SJCRH30 (cell line): ENCODE data around the gene TMEM237. TPM values are rescaled to one million over a fixed set of nuclear protein-coding genes. Genes with fewer than 3 reads are reported as not detected.
"Not testable (repeated sequence)": the region's sequence is repeated elsewhere in the genome, so short reads cannot be mapped to it uniquely, and the experiment has no call there.

Source experiments
- DNase-seq, 2 experiments: peaks; one replicate each; pipeline ENCODE4 v3.0.0-alpha.2; 2015 to 2020
- H3K27ac ChIP-seq: fragments of 250-450 bp; sonication (Bioruptor Pico); 2 replicates; pipeline ENCODE4 v1.5.1; 2020; ENCODE audit warnings: mild to moderate bottlenecking, moderate library complexity
- H3K27me3 ChIP-seq: fragments of 250-450 bp; sonication (Bioruptor Pico); 2 replicates; pipeline ENCODE4 v1.5.1; 2020; ENCODE audit warnings: mild to moderate bottlenecking, moderate library complexity
- H3K36me3 ChIP-seq: fragments of 250-450 bp; sonication (Bioruptor Pico); 2 replicates; pipeline ENCODE4 v1.5.1; 2020; ENCODE audit warnings: mild to moderate bottlenecking, moderate library complexity
- H3K4me1 ChIP-seq: fragments of 250-450 bp; sonication (Bioruptor Pico); 2 replicates; pipeline ENCODE4 v1.5.1; 2020; ENCODE audit warnings: mild to moderate bottlenecking, moderate library complexity
- H3K4me3 ChIP-seq: fragments of 250-450 bp; sonication (Bioruptor Pico); 2 replicates; pipeline ENCODE4 v1.5.1; 2020; ENCODE audit warnings: mild to moderate bottlenecking, moderate library complexity
- H3K9me3 ChIP-seq: fragments of 250-450 bp; sonication (Bioruptor Pico); replicated peaks from 2 replicates; pipeline ENCODE4 v1.5.1; 2020; ENCODE audit warnings: mild to moderate bottlenecking, moderate library complexity
- total RNA-seq: library from RNA; depleted of rRNA; stranded (reverse); fragments of >200 nt; shearing (Covaris generic); gene quantifications from 2 replicates; pipeline ENCODE4 v1.2.3, GENCODE V29; 2014; rRNA removed

Gene TMEM237
- total RNA-seq = 51.7 and 55.1 TPM in 2 replicates

- H3K27me3 ChIP-seq = no peaks in the 10 kb centered on the region
- H3K36me3 ChIP-seq = 0 out of 2 replicates have a peak, but pooled peaks cover 2% of the 10 kb centered on the region
- H3K9me3 ChIP-seq = no peaks in the 10 kb centered on the region
- H3K27ac ChIP-seq = peak within 1 kb of the TSS; percentile 85
- H3K4me3 ChIP-seq = peak within 1 kb of the TSS; percentile 76
- H3K4me1 ChIP-seq = no peaks in the 10 kb centered on the region
- DNase-seq = peak; percentile 65 to 67
These were observed at the start of gene TMEM237 for GRCh38 chr2:201643216-201643890. Gene TMEM237 (minus strand): TSS chr2:201643503. CDS start chr2:201643400, 103 bp downstream.

- Histone ChIP-seq H3K9me3 (no peaks in the 10 kb centered on the region), H3K4me1 (no peaks in the 10 kb centered on the region), H3K36me3 (no peaks in the 10 kb centered on the region), H3K27ac (no peak overlapping the region), H3K4me3 (no peak overlapping the region), H3K27me3 (no peaks in the 10 kb centered on the region; the same call in 1 of the 2 replicates)
- DNase-seq = no peak
These were observed 41.9 kb upstream of the TMEM237 start for GRCh38 chr2:201685156-201685555.

- Histone ChIP-seq H3K4me3 (no peak overlapping the region), H3K36me3 (no peaks in the 10 kb centered on the region), H3K27ac (no peak overlapping the region), H3K4me1 (no peaks in the 10 kb centered on the region), H3K27me3 (no peaks in the 10 kb centered on the region; the same call in 1 of the 2 replicates), H3K9me3 (no peaks in the 10 kb centered on the region)
- peak; percentile 14 to 36 for DNase-seq
These were observed 37.4 kb upstream of the TMEM237 start for GRCh38 chr2:201680743-201681142.

DNA sequence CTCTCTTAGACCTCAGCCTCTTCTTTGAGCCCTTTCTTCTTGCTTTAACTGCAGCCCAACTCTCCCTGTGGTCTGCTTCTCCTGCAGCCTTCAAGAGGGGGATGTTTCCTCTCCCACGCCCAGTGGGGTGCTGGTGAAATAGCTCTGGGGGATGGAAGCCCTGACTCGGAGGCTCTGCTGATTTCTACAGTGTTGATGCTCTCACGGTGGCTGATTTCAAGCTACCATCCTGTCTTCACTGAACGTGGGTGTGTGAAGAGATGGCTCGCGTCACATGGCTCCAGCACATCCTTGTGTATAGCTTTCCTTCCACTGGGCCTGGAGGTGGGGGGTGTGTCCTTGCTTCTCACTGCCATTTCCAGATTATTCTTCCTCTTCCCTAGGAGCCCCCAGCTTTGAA lies 35.1 kb upstream of the TMEM237 start:
- Histone ChIP-seq H3K4me1 (no peaks in the 10 kb centered on the region), H3K9me3 (no peaks in the 10 kb centered on the region), H3K27me3 (no peaks in the 10 kb centered on the region; the same call in 1 of the 2 replicates), H3K27ac (no peak overlapping the region), H3K36me3 (no peaks in the 10 kb centered on the region), H3K4me3 (no peak overlapping the region)
- DNase-seq = no peak

DNA sequence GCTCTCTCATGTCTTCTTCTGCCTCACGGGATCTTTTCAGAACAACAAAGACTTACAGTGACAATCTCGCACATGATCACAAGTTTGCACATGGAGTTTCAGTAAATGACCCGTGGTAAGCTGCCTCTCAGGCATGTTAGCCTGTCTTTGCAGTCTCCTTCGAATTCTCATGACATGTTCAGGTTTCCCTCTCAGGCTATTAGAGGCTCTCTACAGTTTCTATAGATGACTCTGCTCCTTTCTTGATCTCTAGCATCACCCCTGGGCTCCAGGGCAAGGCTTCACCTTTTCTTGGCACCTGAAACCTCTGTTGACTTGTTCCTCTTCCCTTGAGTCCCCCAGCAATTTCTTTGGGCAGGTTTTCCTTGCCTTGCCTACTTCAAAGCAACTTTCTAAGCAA lies 32.2 kb upstream of the TMEM237 start:
- no peaks in the 10 kb centered on the region for H3K36me3 ChIP-seq
- H3K27ac ChIP-seq = no peak overlapping the region
- H3K9me3 ChIP-seq = no peaks in the 10 kb centered on the region
- H3K27me3 ChIP-seq = no peaks in the 10 kb centered on the region
- H3K4me3 ChIP-seq = no peak overlapping the region
- no peaks in the 10 kb centered on the region for H3K4me1 ChIP-seq
- DNase-seq = no peak

DNA sequence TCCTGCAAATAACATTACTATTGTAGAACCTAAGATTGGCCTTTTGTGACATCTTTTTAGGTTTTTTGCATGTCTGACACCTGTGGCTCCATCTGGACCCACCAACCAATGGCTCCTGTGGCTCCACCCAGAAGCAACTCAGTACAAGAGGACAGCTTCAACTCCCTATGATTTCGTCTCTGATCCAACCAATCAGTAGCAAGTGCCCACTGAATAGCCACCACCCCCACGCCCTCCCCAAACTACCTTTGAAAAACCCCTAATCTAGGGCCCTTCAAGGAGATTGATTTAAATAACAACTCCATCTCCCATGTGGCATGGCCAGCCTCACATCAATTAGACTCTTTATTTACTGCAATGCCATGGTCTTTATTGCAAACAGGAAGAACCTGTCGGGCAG lies 31.5 kb upstream of the TMEM237 start:
- no peak for DNase-seq
- Histone ChIP-seq H3K36me3 (no peaks in the 10 kb centered on the region), H3K4me3 (no peak overlapping the region), H3K27ac (no peak overlapping the region), H3K27me3 (no peaks in the 10 kb centered on the region), H3K4me1 (no peaks in the 10 kb centered on the region), H3K9me3 (no peaks in the 10 kb centered on the region)

DNA sequence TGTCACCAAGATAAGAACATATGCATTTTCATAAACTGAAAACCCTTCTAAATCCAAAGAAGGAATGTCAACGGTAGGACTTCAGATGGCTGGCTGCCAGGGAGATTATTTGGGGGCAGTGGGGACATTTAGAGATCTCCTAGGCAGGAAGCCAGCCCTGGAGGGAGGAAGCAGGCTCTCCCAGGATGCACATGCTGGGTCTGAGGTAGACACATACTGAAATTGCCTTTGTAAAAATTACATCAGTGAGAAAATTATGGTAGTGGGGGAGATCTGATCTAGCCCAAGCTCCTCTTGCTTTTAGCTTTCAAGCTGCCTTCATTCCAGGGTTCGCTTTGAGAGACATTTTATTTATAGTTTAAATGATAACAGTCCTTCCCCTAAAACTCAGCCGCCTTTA lies 31.0 kb upstream of the TMEM237 start:
- Histone ChIP-seq H3K4me3 (no peak overlapping the region), H3K27ac (no peak overlapping the region), H3K27me3 (no peaks in the 10 kb centered on the region), H3K36me3 (no peaks in the 10 kb centered on the region), H3K9me3 (no peaks in the 10 kb centered on the region), H3K4me1 (no peaks in the 10 kb centered on the region)
- no peak for DNase-seq

GRCh38 chr2:201673546-201673945 lies 30.2 kb upstream of the TMEM237 start:
- Histone ChIP-seq H3K4me1 (no peaks in the 10 kb centered on the region), H3K27me3 (no peaks in the 10 kb centered on the region), H3K27ac (no peak overlapping the region), H3K4me3 (no peak overlapping the region), H3K36me3 (no peaks in the 10 kb centered on the region), H3K9me3 (no peaks in the 10 kb centered on the region)
- no peak for DNase-seq

DNA sequence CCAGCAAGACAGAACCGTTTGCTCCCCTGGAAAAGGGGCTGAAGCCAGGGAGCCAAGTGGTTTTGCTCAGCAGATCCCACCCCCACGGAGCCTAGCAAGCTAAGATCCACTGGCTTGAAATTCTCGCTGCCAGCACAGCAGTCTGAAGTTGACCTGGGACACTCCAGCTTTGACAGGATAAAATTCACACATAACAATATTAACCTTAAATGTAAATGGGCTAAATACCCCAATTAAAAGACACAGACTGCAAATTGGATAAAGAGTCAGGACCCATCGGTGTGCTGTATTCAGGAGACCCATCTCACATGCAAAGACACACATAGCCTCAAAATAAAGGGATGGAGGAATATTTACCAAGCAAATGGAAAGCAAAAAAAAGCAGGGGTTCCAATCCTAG lies 27.9 kb upstream of the TMEM237 start:
- not testable (repeated sequence) for H3K4me3 ChIP-seq, H3K4me1 ChIP-seq, DNase-seq, H3K9me3 ChIP-seq, H3K27ac ChIP-seq, H3K27me3 ChIP-seq, H3K36me3 ChIP-seq

- no peaks in the 10 kb centered on the region for H3K36me3 ChIP-seq
- no peaks in the 10 kb centered on the region for H3K4me1 ChIP-seq
- H3K9me3 ChIP-seq = no peaks in the 10 kb centered on the region
- no peak overlapping the region for H3K4me3 ChIP-seq
- H3K27ac ChIP-seq = no peak overlapping the region
- no peak for DNase-seq
- H3K27me3 ChIP-seq = no peaks in the 10 kb centered on the region
These were observed 26.6 kb upstream of the TMEM237 start for GRCh38 chr2:201669865-201670264.

DNA sequence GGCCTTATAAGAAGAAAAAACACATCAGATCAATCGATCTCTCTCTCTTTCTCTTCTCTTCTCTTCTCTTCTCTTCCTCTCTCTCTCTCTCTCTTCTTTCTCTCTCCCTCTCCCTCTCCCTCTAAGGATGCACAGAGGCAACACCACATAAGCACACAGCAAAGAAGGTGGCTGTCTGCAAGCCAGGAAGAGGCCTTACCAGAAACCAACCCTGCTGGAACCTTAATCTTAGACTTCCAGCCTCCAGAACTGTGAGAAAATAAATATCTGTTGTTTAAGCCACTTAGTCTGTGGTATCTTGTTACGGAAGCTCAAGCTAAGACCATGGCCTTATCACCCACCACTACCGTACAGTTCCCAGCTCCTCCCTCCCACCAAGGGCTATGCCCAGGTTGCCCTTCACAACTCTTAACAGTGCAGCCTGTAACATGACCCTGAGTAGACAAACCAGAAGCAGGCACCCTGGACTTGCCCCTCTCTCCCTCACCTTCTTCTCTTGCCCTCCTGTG lies 25.2 kb upstream of the TMEM237 start:
- Histone ChIP-seq H3K36me3 (no peaks in the 10 kb centered on the region), H3K4me3 (no peak overlapping the region), H3K27me3 (no peaks in the 10 kb centered on the region), H3K27ac (no peak overlapping the region), H3K4me1 (no peaks in the 10 kb centered on the region), H3K9me3 (no peaks in the 10 kb centered on the region)
- no peak for DNase-seq

DNA sequence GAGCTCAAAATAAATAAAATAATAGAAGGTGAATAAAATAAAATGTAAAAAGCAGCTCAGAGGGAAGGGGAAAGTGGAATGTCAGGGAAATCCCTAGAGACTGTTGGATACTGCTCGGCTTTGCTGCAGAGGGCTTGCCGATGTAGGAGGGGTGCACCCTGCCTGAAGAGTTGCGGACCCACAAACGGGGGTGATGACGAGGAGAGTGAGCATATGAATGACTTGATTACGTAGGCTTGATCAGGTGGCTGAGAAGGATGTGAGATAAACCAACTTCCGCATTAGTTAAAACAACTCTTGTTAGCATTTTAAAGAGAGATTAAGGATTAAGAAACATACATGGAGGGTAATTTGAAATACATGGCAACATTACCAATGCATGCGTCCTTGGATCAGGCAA lies 21.0 kb upstream of the TMEM237 start:
- H3K27ac ChIP-seq = no peak overlapping the region
- H3K9me3 ChIP-seq = no peaks in the 10 kb centered on the region
- H3K4me3 ChIP-seq = no peak overlapping the region
- no peaks in the 10 kb centered on the region for H3K27me3 ChIP-seq
- no peaks in the 10 kb centered on the region for H3K36me3 ChIP-seq
- H3K4me1 ChIP-seq = no peaks in the 10 kb centered on the region
- no peak for DNase-seq

DNA sequence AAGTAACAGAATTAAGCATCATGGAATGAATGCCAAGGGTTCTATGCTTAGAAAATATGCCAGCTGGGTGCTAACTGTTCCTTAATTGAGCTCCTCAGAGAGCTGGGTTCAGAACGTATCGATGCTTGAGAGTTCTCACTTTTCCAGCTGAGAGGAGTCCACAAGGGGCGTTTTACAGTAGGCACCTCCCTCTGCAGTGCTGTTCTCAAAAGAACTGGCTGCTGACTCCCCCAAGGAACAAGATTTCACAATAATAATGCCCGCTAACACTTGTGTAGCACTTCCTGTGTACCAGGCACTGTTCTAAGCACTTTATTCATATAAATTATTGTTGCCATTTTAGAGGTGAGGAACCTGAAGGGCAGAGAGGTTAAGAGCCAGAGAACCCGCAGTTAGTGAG lies 18.1 kb upstream of the TMEM237 start:
- no peaks in the 10 kb centered on the region for H3K9me3 ChIP-seq
- DNase-seq = no peak
- H3K4me3 ChIP-seq = no peak overlapping the region
- H3K27me3 ChIP-seq = no peaks in the 10 kb centered on the region
- H3K27ac ChIP-seq = no peak overlapping the region
- H3K4me1 ChIP-seq = no peaks in the 10 kb centered on the region
- H3K36me3 ChIP-seq = no peaks in the 10 kb centered on the region

GRCh38 chr2:201660293-201660895 lies 17.1 kb upstream of the TMEM237 start:
- DNase-seq = peak in 1 of 2 experiments; percentile 30

DNA sequence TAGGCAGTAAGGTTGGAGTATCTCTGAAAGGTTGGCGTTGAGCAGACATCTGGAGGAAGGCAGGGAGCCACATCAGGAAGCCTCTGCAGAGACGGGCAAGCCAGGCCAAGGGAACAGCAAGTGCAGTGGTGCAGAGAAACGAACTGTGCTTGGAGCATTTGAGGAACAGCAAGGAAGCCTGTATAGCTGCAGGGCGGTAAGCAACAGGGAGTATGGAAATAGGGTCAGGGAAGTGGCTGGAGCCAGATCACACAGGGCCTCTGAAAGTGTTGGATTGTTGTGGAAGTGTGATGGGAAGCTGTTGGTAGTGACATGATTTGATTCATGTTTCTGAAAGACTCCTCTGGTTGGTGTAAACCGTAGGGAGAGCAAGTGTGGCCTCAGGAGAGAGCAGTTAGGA lies 13.4 kb upstream of the TMEM237 start:
- Histone ChIP-seq H3K27ac (no peak overlapping the region), H3K27me3 (no peaks in the 10 kb centered on the region), H3K36me3 (no peaks in the 10 kb centered on the region), H3K4me1 (no peaks in the 10 kb centered on the region), H3K4me3 (no peak overlapping the region), H3K9me3 (no peaks in the 10 kb centered on the region)
- no peak for DNase-seq

More at GRCh38 chr2:201660293-201660895, 17.1 kb upstream of the TMEM237 start:
- Histone ChIP-seq H3K27ac (no peak overlapping the region), H3K36me3 (no peaks in the 10 kb centered on the region), H3K4me3 (no peak overlapping the region), H3K4me1 (no peaks in the 10 kb centered on the region), H3K27me3 (no peaks in the 10 kb centered on the region), H3K9me3 (no peaks in the 10 kb centered on the region)
